Fibroblast of villous mesenchyme (primary cell): Measurements from ENCODE around the gene KHDC1. TPM values are rescaled to one million over a fixed set of nuclear protein-coding genes. Genes with fewer than 3 reads are reported as not detected.
"Not testable (repeated sequence)": the region's sequence is repeated elsewhere in the genome, so short reads cannot be mapped to it uniquely, and the experiment has no call there.

Experiments used
- DNase-seq: peaks from one replicate; pipeline ENCODE4 v3.0.0-alpha.2; 2010; ENCODE audit warnings: low read depth
- H3K4me3 ChIP-seq: 2 replicates; pipeline ENCODE4 v1.5.1; 2011; ENCODE audit warnings: low read depth, mild to moderate bottlenecking, low read length
- CTCF ChIP-seq: IDR thresholded peaks from 2 replicates; pipeline ENCODE4 v1.5.1; 2012; ENCODE audit warnings: low read depth, mild to moderate bottlenecking, low read length; ENCODE audit not compliant: insufficient read depth
- total RNA-seq: library from RNA; depleted of rRNA; stranded (reverse); fragments of >200 nt; gene quantifications from 2 replicates; pipeline ENCODE4 v1.2.3, GENCODE V29; 2012

Gene KHDC1
- total RNA-seq, 1 donor, result 3.9 TPM

GRCh38 chr6:73242001-73242400 lies 21.0 kb downstream of the KHDC1 start:
- TF ChIP-seq CTCF, result no peak
- H3K4me3 ChIP-seq, result no peak overlapping the region
- DNase-seq, result no peak

DNA sequence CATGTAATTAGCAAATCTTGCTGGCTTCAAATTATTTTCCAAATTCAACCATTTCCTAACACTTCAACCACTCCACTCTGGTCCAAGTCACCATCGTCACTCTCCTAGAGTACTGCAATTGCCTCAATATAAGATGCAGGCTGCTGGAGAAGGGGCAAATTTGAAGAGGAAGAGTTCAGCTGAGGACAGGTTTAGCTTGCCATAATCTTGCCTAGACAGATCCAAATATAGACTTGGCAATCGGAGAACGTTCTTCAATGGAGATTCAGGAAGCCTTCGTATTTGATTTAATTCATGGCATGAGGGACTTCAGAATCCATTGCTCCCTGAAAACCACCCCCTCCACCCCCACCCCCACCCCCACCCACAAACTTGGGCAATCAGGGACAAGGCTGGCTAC lies 22.3 kb downstream of the KHDC1 start:
- DNase-seq, result no peak
- H3K4me3 ChIP-seq, result no peak overlapping the region
- TF ChIP-seq CTCF, result no peak

DNA sequence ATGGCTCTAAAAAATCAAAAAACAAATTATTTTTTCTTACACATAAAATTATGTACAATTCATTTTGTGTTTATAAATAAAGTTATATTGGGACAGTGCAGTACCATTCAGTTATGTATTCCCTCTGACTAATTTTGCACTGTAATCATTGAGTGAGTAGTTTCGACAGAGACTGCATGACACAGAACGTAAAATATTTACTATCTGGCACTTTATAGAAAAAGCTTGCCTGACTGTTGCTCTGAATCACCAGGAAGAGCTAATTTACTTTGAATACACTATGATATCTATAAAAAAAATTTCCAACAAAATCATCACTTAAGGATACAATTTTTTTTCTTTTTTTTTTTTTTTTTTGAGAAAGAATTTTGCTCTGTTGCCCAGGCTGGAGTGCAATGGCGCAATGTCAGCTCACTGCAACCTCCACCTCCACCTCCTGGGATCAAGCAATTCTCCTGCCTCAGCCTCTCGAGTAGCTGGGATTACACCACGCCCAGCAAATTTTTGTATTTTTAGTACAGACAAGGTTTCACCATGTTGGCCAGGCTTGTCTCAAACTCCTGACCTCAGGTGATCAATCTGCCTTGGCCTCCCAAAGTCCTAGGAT lies 26.7 kb downstream of the KHDC1 start:
- H3K4me3 ChIP-seq, result no peak overlapping the region
- peak; percentile 81 for DNase-seq
- no peak for TF ChIP-seq CTCF

- no peak for TF ChIP-seq CTCF
- DNase-seq, result peak; percentile 65
- H3K4me3 ChIP-seq, result no peak overlapping the region
Measured at GRCh38 chr6:73234733-73235132, 28.3 kb downstream of the KHDC1 start.

DNA sequence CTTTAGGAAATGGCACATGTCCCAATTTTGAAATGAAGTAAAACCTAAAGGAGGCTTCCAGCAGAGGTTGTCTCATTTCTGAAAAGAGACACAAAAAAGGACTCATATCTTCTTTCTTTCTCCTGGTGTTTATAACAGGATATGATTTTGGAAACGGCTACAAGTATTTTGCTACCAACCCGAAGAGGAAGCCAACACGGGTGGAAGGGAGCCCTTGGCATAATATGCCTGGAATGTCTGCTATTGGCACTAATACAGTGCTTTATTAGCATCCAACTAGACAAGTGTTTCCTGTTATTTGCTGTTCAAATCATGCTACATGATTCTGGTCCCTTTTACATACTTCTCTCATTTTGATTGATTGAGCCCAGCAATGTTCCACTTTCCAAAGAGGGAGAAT lies 29.0 kb downstream of the KHDC1 start:
- H3K4me3 ChIP-seq, DNase-seq: not testable (repeated sequence)

- TF ChIP-seq CTCF, result no peak
- DNase-seq, result no peak
- H3K4me3 ChIP-seq, result no peak overlapping the region
Measured at GRCh38 chr6:73233048-73233447, 29.9 kb downstream of the KHDC1 start.

- no peak overlapping the region for H3K4me3 ChIP-seq
- no peak for TF ChIP-seq CTCF
- DNase-seq, result no peak
Measured at GRCh38 chr6:73231986-73232391, 31.0 kb downstream of the KHDC1 start.
